Measurements from ENCODE around the gene HOXB5.

Gene HOXB5

DNA sequence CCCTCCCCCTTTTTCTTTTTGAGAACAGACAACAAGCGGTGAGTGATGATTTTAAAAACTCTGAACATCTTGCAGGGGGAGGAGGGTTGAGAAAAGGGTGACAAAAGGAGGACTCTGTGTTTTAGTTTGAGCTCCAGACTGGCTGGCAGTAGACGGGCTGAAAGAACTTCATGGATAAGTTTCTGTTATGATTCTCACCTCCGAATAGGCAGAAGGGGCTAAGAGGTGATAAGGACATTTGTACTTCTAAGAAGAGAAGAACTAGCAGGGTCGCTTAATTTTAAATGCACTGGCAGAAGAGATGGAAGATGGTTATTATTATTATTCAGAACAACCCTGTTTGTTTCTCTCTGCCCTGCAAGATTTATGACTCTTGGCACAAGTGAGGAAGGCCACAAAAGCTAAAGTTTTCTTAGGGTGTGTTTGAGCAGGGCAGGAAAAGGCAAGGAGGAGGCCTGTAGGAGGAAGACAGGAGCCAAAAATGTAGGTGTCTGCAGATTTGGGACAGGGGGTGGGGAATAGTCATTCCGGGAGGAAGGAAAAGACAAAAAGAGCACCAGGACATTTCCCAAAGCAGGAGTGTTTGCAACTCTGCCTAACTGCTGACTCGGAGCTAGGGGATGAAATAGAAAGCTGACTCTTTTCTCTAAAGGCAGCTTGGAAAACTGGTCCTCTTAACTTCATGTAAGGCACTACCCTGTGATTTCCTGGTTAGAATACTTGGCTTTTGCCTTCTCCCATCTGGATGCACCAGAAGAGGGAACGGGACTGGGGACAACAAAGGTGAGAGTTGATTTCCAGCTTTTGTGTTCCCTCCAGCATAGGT is 36.8 kb downstream of the HOXB5 start:
- no peak for DNase-seq

DNA sequence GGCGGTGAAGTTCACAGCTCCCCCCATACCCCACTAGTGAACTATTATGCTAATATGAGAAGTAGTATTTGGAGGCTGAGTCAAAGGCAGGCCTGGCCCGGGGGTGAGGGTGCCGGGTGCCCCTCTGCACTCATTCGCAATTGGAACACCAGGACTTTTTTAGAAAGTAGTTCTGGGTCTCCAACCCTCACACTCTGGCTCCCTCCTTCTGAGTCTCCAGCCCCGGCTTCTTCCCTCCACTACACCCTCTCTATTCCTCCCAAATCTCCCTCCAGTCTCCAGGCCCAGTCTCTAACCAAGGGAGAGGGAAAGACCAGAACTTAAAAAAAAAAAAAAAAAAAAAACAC is 37.4 kb downstream of the HOXB5 start:
- DNase-seq: no peak

GRCh38 chr17:48555258-48556228 is 38.0 kb downstream of the HOXB5 start:
- DNase-seq: no peak

DNA sequence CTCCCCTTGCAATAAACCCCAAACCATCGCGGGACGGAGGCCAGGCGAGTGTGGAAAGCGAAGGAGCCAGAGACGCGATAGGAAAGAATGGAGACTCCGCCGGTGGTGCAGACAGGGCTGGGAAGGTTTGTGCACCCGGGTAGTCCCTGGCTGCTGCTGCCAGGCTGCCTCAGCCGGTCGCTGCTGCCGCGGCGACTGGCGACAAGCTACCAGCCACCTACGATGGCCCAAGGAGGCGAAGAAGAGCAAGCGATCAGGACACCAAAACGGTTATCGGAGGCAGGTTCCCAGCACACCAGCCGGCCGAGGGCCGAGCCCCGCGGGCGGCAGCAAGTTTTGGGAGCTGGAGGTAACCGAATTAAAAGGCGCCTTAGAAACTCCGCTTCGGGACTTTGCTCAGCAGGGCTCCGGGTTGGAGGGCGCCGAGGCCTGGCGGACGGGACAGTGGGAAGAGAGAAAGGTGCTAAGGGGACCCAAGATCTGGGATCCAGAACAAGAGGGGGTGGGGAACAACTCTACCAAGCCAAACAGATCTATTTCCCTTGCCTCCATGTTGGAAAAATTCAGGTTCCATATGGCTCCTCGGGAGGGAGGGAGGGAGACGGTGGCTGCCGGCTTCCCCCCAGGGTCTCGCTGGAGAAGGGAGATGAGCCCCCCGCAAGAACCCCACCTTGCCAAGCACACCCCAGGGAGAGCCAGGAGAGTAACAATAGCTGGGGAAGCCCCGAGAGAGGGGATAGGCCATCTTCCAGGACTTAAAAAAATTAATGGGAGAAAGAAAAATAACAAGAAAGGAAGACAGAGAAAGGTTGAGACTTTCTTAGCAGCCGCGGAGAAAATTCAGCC is 38.9 kb downstream of the HOXB5 start:
- no peak for DNase-seq

DNA sequence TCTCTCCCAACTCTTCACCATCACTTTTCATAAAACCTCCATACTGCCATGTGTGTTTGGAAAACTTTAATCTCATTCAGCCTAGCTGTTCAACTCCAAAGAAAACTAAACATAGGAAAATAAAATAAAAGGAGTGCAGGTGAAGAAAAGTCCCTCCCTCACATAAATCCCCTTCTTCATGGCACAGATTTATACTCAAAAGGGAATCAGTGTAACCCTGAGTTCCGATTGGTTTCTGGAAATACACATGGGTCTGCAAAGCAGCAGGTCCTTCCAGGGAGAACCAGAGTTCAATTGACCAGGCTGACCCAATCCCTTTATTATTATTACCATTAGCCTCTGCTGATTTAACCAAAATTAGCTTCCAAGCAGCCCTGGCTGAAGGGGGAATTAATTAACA is 39.8 kb downstream of the HOXB5 start:
- no peak for DNase-seq

DNA sequence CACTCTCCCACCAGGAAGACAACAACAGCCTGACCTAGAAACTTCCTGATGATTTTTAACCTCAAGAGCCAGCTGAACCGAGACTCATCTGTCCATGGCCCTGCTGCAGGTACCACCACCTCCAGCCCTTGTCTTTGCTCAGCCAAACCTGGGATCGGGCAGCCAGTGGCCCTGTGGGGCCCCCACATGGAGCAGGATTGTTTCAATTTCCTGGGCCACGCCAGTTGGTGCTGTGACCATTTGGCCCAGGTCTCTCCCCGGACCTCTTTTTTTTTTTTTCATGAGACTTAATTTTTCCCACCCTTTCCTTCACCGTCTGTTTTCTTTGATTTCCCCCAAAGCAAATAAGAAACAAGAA is 40.4 kb downstream of the HOXB5 start:
- no peak for DNase-seq

DNA sequence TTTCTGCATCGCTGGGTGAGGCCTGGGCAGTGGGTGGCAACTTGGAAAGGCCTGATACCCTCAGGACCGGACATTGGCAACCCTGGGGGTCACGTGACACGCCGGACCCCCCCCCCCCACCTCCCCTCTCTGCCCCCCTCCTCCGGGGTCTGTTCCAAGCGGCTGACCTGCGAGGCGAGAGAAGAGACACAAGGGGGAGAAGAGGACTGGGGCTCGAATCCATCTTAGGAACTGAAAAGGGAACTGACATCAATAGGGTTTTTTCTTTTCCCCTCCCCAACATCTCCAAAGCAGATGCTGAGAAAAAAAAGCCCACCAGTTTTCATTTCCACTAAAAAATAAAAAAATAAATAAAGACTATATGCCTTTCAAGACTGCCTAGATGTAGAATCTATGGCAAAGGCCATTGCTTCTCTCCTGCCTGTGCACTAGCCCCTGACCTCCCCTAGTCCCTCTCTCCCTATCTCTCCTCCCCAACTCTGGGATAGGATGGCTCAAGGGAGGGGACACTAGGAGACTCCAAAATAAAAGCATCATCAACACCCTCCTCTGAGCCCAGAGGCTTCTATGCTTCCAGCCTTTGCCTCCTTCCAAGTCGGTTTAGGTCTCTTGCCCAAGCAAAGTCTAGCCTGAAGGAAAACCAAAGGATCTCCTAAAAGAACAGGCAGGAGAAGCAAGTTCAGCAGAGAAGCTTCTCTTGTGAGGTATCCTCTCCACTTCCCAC is 41.0 kb downstream of the HOXB5 start:
- no peak for DNase-seq

DNA sequence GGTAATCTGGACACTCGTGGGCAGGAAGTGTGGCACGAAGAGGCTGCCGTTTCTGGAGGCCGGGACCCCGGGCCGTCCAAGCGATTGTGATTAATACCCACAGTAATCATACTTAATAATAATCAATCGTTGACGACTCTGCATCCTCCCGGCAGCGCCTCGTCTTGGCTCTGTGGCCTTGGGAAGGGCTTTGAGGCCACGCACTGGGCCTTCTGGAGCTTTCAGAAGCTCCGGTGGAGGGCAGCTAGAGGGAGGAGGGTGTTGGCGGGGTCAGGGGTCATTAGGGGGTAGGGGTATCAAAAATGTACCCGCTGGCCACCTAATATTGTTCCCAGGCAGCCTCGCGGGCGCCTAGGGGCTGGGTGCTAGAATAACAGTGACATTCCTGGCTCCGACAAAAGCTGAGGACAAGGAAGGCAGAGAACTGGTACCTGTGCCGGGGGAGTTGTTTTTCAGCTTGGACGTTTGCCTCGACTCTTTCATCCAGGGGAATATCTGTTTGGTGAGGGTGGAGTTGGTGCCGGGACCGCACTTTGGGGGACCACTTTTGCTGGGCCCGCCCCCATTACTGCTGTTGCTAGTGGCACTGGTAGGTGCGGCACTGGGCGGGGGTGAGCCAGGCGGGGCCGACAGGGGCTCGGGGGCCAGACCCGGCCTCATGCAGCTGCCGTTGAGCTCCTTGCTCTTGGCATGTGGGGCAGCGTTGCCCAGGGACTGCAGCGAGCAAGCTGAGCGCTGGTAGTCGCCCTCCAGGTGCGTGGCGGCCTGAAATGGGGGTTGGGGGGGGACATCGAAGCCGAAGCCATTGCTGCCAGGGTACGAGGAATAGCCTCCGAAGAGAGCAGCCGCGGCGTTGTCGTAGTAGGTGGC is 41.7 kb downstream of the HOXB5 start:
- DNase-seq: no peak

DNA sequence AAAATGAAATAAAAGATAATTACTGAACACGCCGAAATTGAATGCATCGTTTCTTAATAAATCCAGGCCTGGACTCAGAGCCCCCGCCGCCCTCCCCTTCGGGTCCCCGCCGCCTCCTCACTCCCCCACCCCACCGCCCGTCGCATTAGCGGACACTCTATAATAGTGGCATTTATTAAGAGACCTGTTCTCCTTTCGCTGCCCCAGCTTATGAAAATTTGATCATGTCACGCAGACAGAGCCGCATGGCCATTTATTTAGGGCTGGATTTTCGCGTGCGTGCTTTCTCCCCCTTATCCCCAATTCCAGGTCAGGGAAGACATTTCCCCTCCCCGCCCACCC is 42.4 kb downstream of the HOXB5 start:
- DNase-seq: no peak

DNA sequence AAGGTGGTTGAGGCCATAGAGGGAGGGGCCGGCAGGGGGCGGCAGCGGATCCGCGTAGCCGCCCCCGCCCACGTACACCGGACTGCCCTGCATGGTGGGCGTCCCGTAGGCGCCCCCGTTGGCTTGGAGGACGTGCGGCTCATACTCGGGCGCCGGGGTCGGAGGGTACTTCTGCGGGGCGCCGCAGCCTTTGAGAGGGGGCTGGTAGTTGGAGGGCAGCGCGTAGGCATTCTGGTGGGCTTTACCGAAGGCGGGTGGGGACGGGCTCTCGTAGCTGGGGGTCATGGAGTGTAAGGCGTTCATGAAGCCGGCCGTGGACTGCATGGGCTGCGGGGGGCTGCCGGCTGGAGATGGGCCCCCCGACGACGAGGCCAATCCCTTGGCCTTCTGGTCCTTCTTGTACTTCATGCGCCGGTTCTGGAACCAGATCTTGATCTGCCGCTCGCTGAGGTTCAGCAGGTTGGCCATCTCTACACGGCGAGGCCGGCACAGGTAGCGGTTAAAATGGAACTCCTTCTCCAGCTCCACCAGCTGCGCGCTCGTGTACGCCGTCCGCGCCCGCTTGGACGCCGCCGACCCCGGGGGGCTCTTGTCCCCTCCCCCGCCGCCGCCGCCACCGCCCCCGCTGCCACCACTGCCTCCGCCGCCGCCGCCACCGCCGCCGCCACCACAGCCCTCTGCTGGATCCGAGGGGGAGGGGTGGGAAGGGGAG is 42.9 kb downstream of the HOXB5 start:
- no peak for DNase-seq

DNA sequence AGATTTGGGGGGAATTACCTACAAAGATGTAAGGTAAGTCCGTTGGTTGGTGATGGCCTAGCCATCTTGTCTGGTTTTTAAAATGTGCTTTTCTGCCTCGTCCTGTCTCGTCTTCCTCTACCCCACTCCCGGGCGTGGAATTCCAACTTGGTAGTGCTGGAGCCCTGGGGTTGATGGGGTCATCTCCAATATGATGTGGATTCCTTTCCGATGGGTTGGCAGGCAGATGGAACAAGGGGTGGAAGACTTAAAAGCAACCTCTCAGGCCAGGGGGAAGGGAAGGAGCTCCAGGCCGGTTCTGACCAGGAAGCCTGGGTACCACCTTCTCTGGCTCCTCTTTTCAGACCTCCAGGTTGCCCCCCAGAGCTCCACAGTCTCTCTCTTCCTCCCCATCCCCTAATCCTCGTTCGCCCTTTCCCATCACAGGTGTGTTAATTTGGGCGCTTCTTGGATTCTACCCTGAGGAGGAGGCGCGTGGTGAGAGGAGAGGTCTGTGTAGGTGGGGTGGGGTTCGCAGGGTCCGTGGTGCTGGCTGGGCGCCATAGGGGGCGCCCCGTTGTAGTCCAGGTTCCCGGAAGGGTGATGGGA is 43.6 kb downstream of the HOXB5 start:
- no peak for DNase-seq

GRCh38 chr17:48549281-48549630 is 44.3 kb downstream of the HOXB5 start:
- no peak for DNase-seq

- no peak for DNase-seq
Observed at GRCh38 chr17:48548523-48549280, 44.9 kb downstream of the HOXB5 start.

GRCh38 chr17:48547808-48548522 is 45.6 kb downstream of the HOXB5 start:
- peak; percentile 32 for DNase-seq

GRCh38 chr17:48546924-48547807 is 46.4 kb downstream of the HOXB5 start:
- no peak for DNase-seq

GRCh38 chr17:48546137-48546923 is 47.2 kb downstream of the HOXB5 start:
- no peak for DNase-seq

DNA sequence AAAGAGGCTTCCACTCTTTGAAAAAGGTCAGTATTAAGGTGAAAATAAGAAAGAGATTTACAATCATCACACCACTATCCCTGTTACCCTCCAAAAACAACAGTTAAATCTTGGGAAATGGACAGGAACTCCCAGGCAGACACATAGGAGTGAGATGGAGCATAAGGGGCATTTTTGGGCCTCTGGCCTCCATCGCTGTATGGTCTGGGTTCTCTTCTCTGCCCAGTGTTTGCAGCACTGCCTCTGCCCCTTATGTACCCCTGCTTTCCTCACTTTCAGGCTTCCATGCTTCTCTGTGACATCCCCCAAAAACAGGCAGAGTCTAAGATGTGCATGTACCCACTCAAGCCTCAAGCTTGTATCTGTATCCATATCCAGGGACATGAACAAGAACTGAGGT is 48.0 kb downstream of the HOXB5 start:
- DNase-seq: no peak

All from activated gamma-delta T cell treated with Interleukin-2 at 50 U/mL for 16 hours (primary cell).